Right atrium auricular region (tissue), 2 donors: ENCODE data around the gene TMEM138. TPM values are rescaled to one million over a fixed set of nuclear protein-coding genes. Genes with fewer than 3 reads are reported as not detected.

Experiments used
- DNase-seq: peaks from one replicate; pipeline ENCODE4 v3.0.0-alpha.2; 2019; ENCODE audit warnings: low spot score
- H3K27ac ChIP-seq, 2 donors: fragments of 200-600 bp; sonication (generic); 1 replicate in 1 of 2; 2 replicates in 1 of 2; pipeline ENCODE4 v1.5.1; 2016 to 2019
- H3K27me3 ChIP-seq, 2 donors: fragments of 200-600 bp; sonication (generic); one replicate each; pipeline versions ENCODE4 v1.5.1 to v1.6.0; 2017 to 2019
- H3K36me3 ChIP-seq: fragments of 200-600 bp; sonication (generic); one replicate; pipeline ENCODE4 v1.5.1; 2016
- H3K4me1 ChIP-seq, 2 donors: fragments of 200-600 bp; sonication (generic); one replicate each; pipeline versions ENCODE4 v1.5.1 to v1.6.0; 2017 to 2019
- H3K4me3 ChIP-seq, 2 donors: fragments of 200-600 bp; sonication (generic); 1 replicate in 1 of 2; 2 replicates in 1 of 2; pipeline ENCODE4 v1.5.1; 2017 to 2019; ENCODE audit warnings: mild to moderate bottlenecking in 1 of 2, moderate library complexity in 1 of 2
- H3K9me3 ChIP-seq, 2 donors: fragments of 200-600 bp; sonication (generic); one replicate each; pipeline ENCODE4 v1.5.1; 2019
- CTCF ChIP-seq, 2 donors: fragments of 200-600 bp; sonication (generic); IDR thresholded peaks; one replicate each; pipeline ENCODE4 v1.5.1; 2019; ENCODE audit warnings: antibody characterized with exemption in 2 of 2
- total RNA-seq, 2 donors: library from RNA; depleted of rRNA; stranded (reverse); fragments of >200 nt; gene quantifications; one replicate each; pipeline ENCODE4 v1.1.0, GENCODE V29; 2016

The TMEM138 gene
- total RNA-seq, 2 donors from 2014 or later = 12.6 to 18.2 TPM

GRCh38 chr11:61339490-61339878, 22.7 kb upstream of the TMEM138 start:
- no peak for TF ChIP-seq CTCF (IDR thresholded peaks at IDR 0.05)
- H3K27me3 ChIP-seq = no peaks in the 10 kb centered on the region
- DNase-seq = no peak

GRCh38 chr11:61340979-61341378, 21.2 kb upstream of the TMEM138 start:
- Histone ChIP-seq H3K36me3 (no peaks in the 10 kb centered on the region), H3K27ac (no peak overlapping the region), H3K4me3 (no peak overlapping the region), H3K27me3 (no peaks in the 10 kb centered on the region), H3K9me3 (no peaks in the 10 kb centered on the region), H3K4me1 (no peaks in the 10 kb centered on the region)
- no peak for DNase-seq
- no peak for TF ChIP-seq CTCF (IDR thresholded peaks at IDR 0.05)

More at GRCh38 chr11:61339490-61339878, 22.7 kb upstream of the TMEM138 start:
- Histone ChIP-seq H3K4me1 (no peaks in the 10 kb centered on the region), H3K4me3 (no peak overlapping the region), H3K36me3 (no peaks in the 10 kb centered on the region), H3K27ac (no peak overlapping the region), H3K9me3 (no peaks in the 10 kb centered on the region)

GRCh38 chr11:61341706-61342105, 20.5 kb upstream of the TMEM138 start:
- H3K4me1 ChIP-seq = no peaks in the 10 kb centered on the region
- H3K27me3 ChIP-seq = no peaks in the 10 kb centered on the region
- H3K9me3 ChIP-seq = no peaks in the 10 kb centered on the region
- no peak for DNase-seq
- no peak for TF ChIP-seq CTCF (IDR thresholded peaks at IDR 0.05)
- H3K4me3 ChIP-seq = no peak overlapping the region
- H3K36me3 ChIP-seq = no peaks in the 10 kb centered on the region
- no peak overlapping the region for H3K27ac ChIP-seq

- no peak overlapping the region for H3K4me3 ChIP-seq
- no peaks in the 10 kb centered on the region for H3K4me1 ChIP-seq
- H3K36me3 ChIP-seq = no peaks in the 10 kb centered on the region
- H3K27me3 ChIP-seq = no peaks in the 10 kb centered on the region
- DNase-seq = no peak
- H3K27ac ChIP-seq = no peak overlapping the region
- no peaks in the 10 kb centered on the region for H3K9me3 ChIP-seq
- no peak for TF ChIP-seq CTCF (IDR thresholded peaks at IDR 0.05)
These were observed 19.9 kb upstream of the TMEM138 start for GRCh38 chr11:61342207-61342803.

GRCh38 chr11:61343792-61344745, 18.1 kb upstream of the TMEM138 start:
- H3K36me3 ChIP-seq = peaks cover 7% of the 10 kb centered on the region
- H3K27me3 ChIP-seq = no peaks in the 10 kb centered on the region
- TF ChIP-seq CTCF (IDR thresholded peaks at IDR 0.05) = no peak
- no peak overlapping the region for H3K27ac ChIP-seq
- no peaks in the 10 kb centered on the region for H3K4me1 ChIP-seq
- H3K4me3 ChIP-seq = no peak overlapping the region
- no peaks in the 10 kb centered on the region for H3K9me3 ChIP-seq
- no peak for DNase-seq
